Astrocyte of the hippocampus (primary cell): ENCODE measurements around the gene FLCN.

Experiments
- DNase-seq: peaks from one replicate; pipeline ENCODE4 v3.0.0; 2011; ENCODE audit warnings: low read depth, low spot score

Gene FLCN

GRCh38 chr17:17235212-17236174 is 1.5 kb downstream of the FLCN start:
- DNase-seq = peak; percentile 69

- no peak for DNase-seq
These were observed 4.7 kb downstream of the FLCN start for GRCh38 chr17:17232303-17232621.

GRCh38 chr17:17231621-17232302 is 5.2 kb downstream of the FLCN start:
- DNase-seq = no peak

GRCh38 chr17:17229416-17230384 is 7.3 kb downstream of the FLCN start:
- DNase-seq = no peak

GRCh38 chr17:17228521-17229279 is 8.3 kb downstream of the FLCN start:
- no peak for DNase-seq

- no peak for DNase-seq
These were observed 9.1 kb downstream of the FLCN start for GRCh38 chr17:17227608-17228520.

GRCh38 chr17:17226451-17227265 is 10.3 kb downstream of the FLCN start:
- no peak for DNase-seq

GRCh38 chr17:17225901-17226300 is 11.1 kb downstream of the FLCN start:
- no peak for DNase-seq

GRCh38 chr17:17224137-17224536 is 12.8 kb downstream of the FLCN start:
- DNase-seq = no peak

- DNase-seq = no peak
These were observed 13.2 kb downstream of the FLCN start for GRCh38 chr17:17223736-17224135.

GRCh38 chr17:17221329-17221728 is 15.6 kb downstream of the FLCN start:
- DNase-seq = no peak

GRCh38 chr17:17220529-17220928 is 16.4 kb downstream of the FLCN start:
- DNase-seq = no peak

GRCh38 chr17:17217995-17218394 is 19.0 kb downstream of the FLCN start:
- DNase-seq = no peak

GRCh38 chr17:17216776-17217175 is 20.2 kb downstream of the FLCN start:
- no peak for DNase-seq

- no peak for DNase-seq
These were observed 20.7 kb downstream of the FLCN start for GRCh38 chr17:17216236-17216635.

- no peak for DNase-seq
These were observed 21.4 kb downstream of the FLCN start for GRCh38 chr17:17215575-17215974.

GRCh38 chr17:17214646-17215436 is 22.1 kb downstream of the FLCN start:
- DNase-seq = no peak

GRCh38 chr17:17213775-17214174 is 23.2 kb downstream of the FLCN start:
- no peak for DNase-seq
